IPS-NIHi7 (cell line): ENCODE measurements around the gene GPHN.

Source experiments
- DNase-seq: peaks from one replicate; pipeline ENCODE4 v3.0.0; 2012; ENCODE audit warnings: mixed read lengths; ENCODE audit errors: extremely low spot score

GPHN gene

GRCh38 chr14:66601932-66602578 lies 94.1 kb downstream of the GPHN start:
- no peak for DNase-seq

- no peak for DNase-seq
Observed at GRCh38 chr14:66603945-66604344, 96.0 kb downstream of the GPHN start.

- DNase-seq: no peak
Observed at GRCh38 chr14:66606826-66607225, 98.9 kb downstream of the GPHN start.

GRCh38 chr14:66610154-66610563 lies 102.2 kb downstream of the GPHN start:
- peak; percentile 43 for DNase-seq

- DNase-seq: no peak
Observed at GRCh38 chr14:66613344-66613743, 105.4 kb downstream of the GPHN start.

- DNase-seq: no peak
Observed at GRCh38 chr14:66619952-66620351, 112.0 kb downstream of the GPHN start.

- DNase-seq: no peak
Observed at GRCh38 chr14:66623838-66624237, 115.9 kb downstream of the GPHN start.

GRCh38 chr14:66624336-66624937 lies 116.5 kb downstream of the GPHN start:
- peak; percentile 64 for DNase-seq

GRCh38 chr14:66628636-66629035 lies 120.7 kb downstream of the GPHN start:
- DNase-seq: no peak

- no peak for DNase-seq
Observed at GRCh38 chr14:66629499-66629898, 121.6 kb downstream of the GPHN start.

GRCh38 chr14:66634876-66635275 lies 126.9 kb downstream of the GPHN start:
- DNase-seq: no peak

GRCh38 chr14:66635435-66635834 lies 127.5 kb downstream of the GPHN start:
- DNase-seq: no peak

- no peak for DNase-seq
Observed at GRCh38 chr14:66636240-66636639, 128.3 kb downstream of the GPHN start.

GRCh38 chr14:66638689-66639088 lies 130.7 kb downstream of the GPHN start:
- no peak for DNase-seq

GRCh38 chr14:66641861-66642635 lies 134.1 kb downstream of the GPHN start:
- DNase-seq: no peak

GRCh38 chr14:66643344-66643743 lies 135.4 kb downstream of the GPHN start:
- DNase-seq: no peak

GRCh38 chr14:66645716-66646115 lies 137.8 kb downstream of the GPHN start:
- no peak for DNase-seq

- DNase-seq: no peak
Observed at GRCh38 chr14:66649498-66649897, 141.6 kb downstream of the GPHN start.

- no peak for DNase-seq
Observed at GRCh38 chr14:66650491-66650911, 142.6 kb downstream of the GPHN start.

- DNase-seq: no peak
Observed at GRCh38 chr14:66651536-66652220, 143.7 kb downstream of the GPHN start.

GRCh38 chr14:66652525-66653106 lies 144.7 kb downstream of the GPHN start:
- DNase-seq: peak; percentile 24

GRCh38 chr14:66657780-66658179 lies 149.8 kb downstream of the GPHN start:
- DNase-seq: no peak
